Ramos (cell line): ENCODE results near the gene FUT6.

Experiments used
- in situ Hi-C: fragments of 300-500 bp; cut with MboI; formaldehyde crosslinking; loops from one replicate; pipeline ENCODE4 v1.14.3; 2022; ENCODE audit warnings: low sequenced_read_pairs; ENCODE audit not compliant: unreplicated experiment

FUT6 gene

DNA sequence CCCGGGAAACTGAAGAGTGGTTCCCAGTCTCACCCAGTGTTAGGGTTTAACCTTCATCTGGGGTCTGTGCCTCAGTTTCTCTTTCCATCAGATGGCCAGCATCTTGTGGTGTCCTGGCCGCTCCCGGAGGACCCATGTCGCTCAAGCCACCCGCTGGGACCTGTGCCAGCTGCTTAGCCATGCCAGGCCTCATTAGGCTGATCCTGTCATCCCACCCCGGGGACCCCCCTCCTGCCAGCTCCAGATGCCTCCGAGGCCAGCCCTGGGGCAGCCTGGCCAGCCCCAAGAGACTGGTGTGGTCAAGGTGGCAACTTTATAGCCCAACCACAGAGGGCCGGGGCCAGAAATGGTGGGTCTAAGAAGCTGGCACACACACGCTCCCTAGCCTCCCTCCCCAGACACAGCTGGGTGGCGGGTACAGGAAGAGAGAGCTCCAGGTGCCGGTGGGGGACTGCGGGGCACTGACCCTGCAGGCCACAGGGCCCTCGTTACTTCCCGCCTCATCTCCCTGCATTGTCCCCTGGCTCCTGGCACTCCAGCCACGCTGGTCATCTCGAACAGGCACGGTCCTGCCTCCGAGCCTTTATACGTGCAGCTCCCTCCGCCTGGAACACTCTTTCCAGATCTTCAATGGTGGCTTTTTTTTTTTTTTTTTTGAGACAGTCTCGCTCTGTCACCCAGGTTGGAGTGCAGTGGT, 31.2 kb downstream of the FUT6 start:
- in situ Hi-C loops = no loop called here

DNA sequence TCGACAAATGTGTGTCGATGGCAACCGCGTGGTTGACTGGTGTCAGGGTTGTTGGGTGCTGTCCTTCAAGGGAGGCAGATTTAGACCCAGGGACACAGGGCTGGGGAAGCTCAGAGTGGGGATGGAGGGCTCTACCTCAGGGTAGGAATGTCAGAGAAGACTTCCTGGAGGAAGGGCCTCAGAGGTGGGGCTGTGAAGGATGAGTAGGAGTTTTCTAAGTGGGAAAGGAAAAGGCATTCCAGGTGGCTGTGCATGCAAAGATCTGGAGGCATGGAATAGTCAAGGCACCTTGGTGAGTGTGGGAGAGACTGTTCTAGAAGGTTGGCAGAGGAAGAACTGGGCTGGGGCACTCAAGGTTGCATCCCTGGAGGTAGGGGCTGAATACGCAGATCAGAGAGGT, 32.6 kb downstream of the FUT6 start:
- in situ Hi-C loops = no loop called here

DNA sequence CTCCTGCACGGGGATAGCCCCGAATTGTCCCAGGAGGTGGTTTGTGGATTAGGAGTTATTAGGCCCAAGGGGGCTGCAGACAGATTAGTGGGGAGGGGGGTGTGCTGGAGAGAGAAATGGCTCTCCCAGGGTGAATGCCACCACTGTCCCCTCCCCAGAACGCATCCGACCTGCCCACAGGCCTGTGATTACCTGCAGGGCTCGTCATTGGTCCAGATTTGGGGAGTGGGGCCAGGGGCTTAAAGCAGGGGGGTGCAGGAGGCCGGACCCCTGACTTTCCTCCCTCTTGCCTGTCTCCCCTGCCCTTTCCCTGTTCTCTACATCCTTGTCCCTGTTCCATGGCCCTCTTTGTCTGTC, 33.4 kb downstream of the FUT6 start:
- in situ Hi-C loops = no loop called here

DNA sequence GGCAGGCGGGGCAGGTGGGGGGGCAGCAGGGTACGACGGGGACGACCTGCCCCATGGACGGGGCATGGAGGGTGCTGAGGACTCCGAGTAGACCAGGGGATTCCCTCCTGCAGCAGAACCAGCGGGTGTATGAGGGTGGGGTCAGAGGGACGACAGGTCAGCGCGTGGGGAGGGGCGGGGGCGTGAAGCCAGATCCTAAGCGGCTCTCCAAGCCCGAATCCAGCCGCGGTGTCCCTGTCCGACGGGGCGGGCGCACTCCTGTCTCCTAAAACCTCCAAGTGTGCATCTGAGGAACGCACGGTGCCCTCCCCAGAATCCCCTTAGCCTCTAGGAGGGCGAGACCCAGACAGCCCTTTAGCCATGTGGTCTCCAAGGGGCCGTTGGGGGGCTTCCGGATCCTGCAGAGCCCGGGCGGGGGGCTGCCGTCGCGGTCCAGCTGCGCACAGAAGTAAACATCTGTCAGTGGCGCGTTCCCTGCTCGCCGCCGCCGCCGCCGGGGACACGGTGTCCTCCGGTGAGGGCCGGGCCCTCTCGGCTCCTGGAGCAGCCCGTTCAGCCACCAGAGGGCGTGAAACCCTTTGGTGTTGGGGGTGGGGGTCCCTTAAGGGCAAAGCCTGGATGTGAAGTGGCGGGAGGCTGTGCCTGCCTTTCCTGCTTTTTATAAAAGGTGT, 33.9 kb downstream of the FUT6 start:
- in situ Hi-C loops = no loop called here

DNA sequence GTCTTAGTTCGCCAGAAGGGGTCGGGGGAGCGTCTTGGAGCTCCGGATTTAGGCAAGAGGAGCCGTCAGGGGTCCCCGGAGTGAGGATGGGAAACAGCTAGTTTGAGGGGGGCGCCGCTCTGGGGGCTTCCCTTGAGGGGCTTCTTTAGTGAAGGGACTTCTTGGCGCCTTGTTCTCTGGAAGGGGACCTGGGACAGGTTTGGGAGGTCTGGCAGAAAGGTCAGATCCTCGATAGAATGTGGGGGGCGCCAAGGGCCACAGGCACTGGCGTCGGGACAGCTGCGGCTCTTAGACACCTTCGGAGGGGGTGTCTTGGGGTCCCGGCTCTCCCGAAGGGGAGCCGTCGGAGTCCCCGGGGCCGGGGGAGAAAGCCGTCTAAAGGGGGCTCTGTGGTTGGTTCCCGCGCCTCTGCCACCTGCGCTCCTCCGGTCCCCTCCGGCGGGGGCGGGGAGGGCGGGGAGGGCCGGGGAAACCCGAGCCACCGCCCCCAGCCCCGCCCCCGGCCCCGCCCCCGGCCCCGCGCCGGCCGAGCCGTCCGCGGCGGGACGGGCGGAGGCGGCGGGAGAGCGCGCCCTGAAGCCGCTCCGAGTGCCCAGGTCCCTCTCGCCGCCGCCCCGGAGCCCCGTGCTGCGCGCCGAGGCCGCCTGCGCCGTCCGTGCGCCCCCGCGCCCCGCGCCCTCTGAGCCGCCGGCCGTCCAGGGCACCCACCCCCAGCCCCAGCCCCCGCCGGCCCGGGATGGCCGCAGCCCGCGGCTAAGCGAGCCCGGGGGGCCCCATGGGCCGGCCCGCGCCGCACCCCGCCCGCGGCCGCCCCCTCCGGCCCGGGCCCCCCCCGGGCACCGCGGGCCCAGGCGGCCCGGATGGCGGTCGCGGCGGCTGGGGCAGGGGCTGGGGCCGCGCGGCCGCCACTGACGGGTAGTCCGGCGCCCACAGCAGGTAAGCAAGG, 34.7 kb downstream of the FUT6 start, which contains the start of gene NRTN:
TSS of gene NRTN (plus strand) at position 552 of the 946 bp plus-strand sequence. CDS start 19,099 bp downstream, outside the sequence.
- in situ Hi-C loops = loop anchor here (5.0 kb wide), 2 partner anchors 88 to 218 kb away; no protein-coding TSS in a partner anchor

DNA sequence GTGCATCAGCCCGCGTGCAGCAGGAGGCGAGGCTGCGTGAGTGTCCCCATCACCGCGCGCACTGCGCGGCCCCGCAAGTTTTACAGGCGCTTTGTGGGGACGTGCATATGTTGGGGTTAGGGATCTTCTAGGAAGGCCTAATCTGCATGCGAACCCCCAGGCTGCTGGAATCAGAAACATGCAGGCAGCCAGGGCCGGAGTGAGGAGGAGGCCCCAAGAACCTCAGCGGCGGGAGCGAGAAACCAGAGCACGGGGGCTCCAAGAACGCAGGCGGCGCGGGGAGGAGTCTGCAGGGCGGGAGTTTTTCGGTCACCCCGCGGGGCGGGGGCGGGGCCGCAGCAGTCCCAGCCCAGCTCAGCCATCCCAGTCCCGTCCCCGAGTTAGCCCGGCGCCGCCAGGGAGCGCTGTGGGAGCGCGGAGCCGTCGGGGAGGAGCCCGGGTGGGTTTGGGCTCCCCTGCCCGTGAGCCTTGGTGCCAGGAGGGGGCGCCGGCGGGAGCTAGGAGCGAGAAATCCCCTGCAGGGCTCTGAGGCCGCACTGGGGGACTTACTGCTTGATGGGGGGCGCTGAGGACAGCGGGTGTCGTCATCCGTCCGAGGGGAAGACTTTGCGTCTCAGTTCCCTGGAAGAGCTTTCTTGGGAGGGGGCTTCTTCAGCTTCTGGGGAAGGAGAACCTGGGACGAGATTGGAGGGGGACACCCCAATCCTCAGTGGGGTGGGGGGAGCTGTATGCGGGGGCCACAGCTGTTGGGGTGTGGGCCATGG, 35.6 kb downstream of the FUT6 start:
- in situ Hi-C loops = loop anchor here (5.0 kb wide), 2 partner anchors 88 to 218 kb away; no protein-coding TSS in a partner anchor

DNA sequence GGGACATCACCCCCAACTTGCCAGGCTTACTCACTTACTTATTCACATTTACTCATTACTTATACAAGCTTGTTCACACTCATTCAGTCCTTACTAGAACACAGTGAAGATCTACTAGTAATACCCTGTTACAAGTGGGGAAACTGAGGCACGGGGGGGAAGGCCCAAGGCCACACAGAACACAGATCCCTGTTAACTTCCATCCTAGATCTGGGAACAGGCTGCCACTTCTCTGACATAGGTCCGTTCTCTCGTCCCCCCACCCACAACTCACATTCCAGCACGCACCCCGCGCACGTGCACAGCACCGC, 36.1 kb downstream of the FUT6 start:
- in situ Hi-C loops = loop anchor here (5.0 kb wide), 2 partner anchors 89 to 219 kb away; no protein-coding TSS in a partner anchor

DNA sequence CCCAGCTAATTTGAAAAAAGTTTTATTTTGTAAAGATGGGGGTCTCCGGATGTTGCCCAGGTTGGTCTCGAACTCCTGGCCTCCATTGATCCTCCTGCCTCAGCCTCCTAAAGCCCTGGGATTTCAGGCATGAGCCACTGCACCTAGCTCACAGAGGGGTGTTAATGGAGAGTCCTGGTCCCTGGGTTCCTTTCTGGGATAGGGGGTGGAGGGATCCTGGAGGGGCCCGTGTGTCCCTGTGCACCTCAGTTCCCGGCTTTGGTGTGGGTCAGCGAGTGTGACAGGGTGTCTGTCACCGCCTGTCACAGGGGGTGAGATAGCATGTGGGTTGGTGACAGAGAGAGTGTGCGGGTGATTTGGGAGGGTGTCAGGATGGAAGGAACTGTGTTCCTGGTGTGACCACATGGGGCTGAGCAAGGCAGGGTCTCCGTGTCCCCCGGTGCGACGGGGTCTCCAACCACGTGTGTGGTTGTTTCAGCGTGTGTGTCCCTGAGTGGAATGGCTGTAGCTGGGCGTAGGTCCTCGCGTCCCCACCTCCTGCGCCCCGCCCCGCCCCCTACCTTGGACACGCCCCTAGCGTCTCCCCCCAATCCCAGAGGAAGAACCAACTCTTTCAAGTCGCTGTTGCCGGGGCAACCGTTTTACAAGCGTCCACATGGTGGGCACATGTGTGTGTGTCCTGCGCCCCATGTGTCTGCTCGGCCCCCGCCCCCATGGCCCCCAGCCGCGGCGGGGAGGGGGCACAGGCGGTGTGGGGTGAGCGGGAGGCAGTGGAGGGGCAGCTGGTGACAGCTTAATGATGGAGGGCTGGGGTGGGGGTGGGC, 37.5 kb downstream of the FUT6 start:
- in situ Hi-C loops = loop anchor here (5.0 kb wide), 2 partner anchors 90 to 220 kb away; no protein-coding TSS in a partner anchor

DNA sequence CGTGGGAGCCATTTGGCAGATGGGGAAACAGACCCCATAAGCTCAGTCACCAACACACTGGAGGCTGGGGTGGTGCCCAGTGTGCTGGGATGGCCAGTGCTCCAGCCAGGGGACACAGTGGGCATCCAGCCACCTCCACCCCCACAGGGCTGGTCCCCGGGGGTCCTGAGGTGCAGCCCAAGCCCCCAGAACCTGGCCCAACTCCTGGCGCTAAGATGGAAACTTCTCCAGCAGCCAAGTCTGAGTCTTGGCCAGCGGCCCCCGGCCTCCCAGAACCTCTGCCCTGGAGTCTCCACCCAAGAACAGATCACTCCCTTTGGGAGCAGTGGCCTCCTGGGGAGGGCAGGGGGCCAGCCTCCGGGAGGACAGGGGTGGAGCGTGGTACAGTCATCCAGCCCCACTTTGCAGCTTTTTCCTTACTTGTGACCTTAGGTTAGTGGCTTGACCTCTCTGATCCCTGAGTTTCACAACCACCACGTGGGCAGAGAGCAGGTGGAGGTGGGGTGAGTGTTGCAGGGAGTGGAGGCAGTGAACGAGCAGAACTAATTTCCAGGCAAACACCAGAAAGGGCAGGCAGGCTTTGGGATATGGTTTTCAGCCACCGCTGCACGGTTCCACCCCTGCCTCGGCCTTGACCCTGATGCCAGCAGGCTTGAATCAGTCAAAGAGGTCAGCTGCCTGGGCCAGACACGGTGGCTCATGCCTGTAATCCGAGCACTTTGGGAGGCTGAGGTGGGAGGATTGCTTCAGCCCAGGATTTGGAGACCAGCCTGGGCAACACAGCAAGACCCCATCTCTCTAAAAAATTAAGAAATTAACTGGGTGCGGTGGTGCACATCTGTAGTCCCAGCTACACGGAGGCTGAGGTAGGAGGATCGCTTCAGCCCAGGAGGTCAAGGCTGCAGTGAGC, 38.9 kb downstream of the FUT6 start:
- in situ Hi-C loops = loop anchor here (5.0 kb wide), 2 partner anchors 92 to 222 kb away; no protein-coding TSS in a partner anchor

DNA sequence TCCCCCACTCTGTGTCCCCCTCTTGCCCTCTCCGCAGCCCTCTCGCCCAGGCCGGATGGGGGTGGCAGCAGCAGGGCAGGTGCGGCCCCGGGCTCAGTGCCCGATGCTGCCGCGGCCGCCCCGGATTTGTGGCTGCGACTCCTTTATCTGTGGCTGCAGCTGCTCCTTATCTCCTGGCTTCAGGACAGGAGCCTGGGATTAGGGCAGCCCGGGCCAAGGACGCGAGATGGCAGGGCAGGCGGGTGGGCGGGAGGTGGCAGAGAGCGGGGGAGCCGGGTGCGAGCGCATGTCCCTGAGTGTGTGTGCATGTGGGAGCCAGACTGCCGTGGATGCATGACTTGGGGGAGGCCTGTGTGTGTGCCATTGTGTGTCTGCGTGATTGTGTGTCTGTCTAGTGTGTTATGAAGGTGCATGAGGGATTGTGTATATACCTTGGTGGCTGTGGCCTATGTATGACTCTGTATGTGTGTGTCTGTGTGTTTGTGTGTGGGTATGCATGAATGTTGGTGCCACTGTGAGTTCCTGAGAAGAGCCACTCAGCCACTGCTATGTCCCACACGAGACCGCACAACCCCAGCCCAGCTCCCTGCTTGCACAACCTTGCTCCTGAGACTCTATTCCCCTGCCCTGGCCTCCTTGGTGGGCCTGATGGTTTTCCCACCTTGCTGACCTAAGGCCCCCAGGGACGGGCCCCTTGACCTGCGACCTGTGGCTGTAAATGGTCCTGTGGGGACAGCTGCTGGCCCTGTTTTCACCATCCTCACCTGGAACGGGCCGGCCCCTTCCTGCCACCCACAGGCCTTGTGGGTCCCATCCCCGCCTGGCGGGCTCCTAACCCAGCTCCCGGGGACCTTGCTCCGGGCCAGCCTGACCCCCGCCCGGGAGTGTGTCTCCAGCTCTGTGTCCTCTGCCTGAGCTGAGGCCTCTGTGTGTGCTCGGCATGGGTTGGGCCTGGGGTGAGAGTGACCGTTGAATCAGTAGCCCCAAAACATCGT, 40.0 kb downstream of the FUT6 start:
- in situ Hi-C loops = loop anchor here (5.0 kb wide), 2 partner anchors 93 to 223 kb away; no protein-coding TSS in a partner anchor

DNA sequence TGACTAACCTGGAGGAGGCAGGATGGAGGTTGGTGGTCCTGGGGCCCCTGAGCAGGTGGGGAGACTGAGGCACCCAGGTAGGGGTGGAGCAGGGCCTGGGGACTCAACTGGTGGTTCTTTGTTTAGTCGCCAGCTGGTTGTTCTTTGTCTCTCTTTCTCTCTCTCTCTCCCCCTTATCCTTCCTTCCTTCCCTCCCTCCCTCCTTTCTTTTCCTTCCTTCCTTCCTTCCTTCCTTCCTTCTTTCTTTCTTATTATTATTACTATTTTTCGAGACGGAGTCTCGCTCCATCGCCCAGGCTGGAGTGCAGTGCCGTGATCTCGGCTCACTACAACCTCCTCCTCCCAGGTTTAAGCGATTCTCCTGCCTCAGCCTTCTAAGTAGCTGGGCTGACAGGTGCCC, 41.3 kb downstream of the FUT6 start:
- in situ Hi-C loops = no loop called here

DNA sequence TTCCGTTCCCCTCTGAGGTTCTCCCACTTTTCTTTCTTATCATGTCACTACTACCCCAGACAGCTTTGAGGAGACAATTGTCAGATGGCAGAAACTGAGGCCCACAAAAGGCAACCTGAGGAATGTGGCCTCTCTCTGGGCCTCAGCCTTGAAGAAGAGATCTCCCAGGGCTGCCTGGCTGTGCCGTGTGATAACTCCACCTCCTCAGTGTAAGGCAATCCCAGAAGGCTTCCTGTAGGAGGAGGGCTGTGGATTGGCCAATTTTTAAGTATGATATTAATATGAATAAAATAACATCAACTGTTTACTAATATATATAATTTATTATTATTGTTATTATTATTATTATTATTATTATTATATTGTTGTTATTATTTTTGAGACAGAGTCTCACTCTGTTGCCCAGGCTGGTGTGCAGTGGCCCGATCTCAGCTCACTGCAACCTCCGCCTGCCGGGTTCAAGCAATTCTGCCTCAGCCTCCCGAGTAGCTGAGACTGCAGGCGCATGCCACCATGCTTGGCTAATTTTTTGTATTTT, 44.1 kb downstream of the FUT6 start:
- in situ Hi-C loops = no loop called here

DNA sequence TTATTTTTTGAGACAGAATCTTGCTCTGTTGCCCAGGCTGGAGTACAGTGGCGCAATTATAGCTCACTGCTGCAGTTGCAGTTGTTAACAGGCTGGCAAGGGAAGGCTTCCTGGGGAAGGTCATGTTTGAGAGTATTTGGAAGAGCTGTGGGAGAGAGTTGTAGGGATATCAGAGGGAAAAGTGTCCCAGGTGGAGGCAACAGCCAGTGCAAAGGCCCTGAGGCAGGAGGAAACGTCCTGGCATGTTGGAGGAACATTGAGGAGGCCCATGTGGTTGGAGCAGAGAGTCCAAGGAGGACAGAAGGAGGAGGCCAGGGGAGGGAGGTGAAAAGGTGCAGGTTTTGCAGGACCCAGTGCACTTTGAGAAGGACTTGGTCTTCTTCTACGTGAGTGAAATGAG, 46.3 kb downstream of the FUT6 start:
- in situ Hi-C loops = loop anchor here (5.0 kb wide), 1 partner anchor 111 kb away; the partner anchor contains the start of genes HSD11B1L and MICOS13

DNA sequence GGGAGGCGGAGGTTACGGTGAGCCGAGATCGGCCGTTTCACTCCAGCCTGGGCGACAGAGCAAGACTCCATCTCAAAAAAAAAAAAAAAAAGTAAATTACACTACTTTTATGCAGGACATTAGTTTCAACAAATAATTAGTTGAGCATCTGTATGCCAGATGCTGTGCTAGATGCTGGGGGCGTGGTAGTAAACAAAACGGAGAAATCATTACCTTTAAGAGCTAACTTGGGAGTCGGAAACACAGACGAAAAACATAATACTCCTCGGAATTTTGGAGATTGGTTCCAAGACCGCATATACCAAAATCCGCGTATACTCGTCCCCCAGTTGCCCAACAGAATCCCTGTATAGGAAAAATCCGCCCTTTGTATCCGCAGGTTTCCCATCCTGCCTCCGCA, 47.3 kb downstream of the FUT6 start:
- in situ Hi-C loops = loop anchor here (5.0 kb wide), 1 partner anchor 110 kb away; the partner anchor contains the start of genes HSD11B1L and MICOS13

DNA sequence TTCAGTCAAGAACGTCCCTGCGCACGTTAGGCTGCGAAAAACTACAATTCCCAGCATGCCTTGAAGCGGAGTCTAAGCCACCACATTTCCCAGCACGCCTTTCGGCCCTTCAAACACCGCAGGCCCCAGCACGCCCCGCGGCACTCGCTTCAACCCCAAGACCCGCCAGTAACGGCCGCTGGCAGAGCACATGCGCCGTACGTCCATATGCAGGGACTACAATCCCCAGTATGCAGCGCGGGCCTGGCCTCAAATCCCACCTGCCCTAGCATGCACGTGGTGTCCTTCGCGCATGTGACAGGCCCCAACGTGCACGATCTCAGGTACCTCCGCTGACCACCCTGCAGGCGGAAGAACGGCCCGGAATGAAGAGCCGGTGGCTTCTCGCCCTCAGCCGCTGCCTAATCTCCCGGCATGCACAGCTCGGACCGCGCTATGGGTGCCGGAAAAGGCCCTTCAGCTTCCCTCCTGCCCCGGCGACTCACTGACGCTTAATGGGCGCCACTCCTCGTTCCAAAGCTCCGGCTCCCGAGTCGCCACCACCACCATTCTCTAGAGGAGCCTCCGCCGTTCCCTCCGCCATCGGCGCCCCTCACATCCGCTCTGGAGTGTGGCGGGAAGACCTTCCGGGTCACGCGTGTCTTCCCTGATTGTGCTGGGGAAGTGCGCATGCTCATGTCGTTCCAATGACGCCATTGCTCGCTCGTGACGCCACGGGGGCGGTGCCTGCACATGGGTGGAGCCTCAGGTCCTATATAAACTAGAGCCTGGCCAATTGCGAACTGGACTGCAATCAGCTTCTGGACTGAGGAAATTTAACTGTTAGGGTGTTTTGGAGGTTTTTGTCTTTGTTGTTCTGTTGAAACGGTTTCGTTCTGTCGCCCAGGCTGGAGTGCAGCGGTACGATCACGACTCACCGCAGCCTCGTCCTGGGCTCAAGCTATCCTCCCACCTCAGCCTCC, 48.7 kb downstream of the FUT6 start, which contains the start of gene DUS3L:
TSS of gene DUS3L (minus strand) at position 605 of the 962 bp plus-strand sequence. CDS start at position 583, 22 bp downstream.
- in situ Hi-C loops = loop anchor here (5.0 kb wide), 1 partner anchor 109 kb away; the partner anchor contains the start of genes HSD11B1L and MICOS13
